Measurements from ENCODE around the gene HK3. TPM values are rescaled to one million over a fixed set of nuclear protein-coding genes. Genes with fewer than 3 reads are reported as not detected.
A peak's percentile ranks its signal among the peaks of the same experiment; 100 is the strongest.

Gene HK3
- total RNA-seq, 1 experiment from 2014 or later: 0.17 TPM

- TF ChIP-seq ZBTB21 (CRISPR knock-in tag; IDR thresholded peaks at IDR 0.05; ENCODE audit: borderline replicate concordance) (peak; percentile 98), GRHL2 (CRISPR knock-in tag; IDR thresholded peaks at IDR 0.05; ENCODE audit: insufficient replicate concordance, severe bottlenecking) (no peak), E2F5 (CRISPR knock-in tag; IDR thresholded peaks at IDR 0.05) (peak; percentile 99), SOX15 (CRISPR knock-in tag; IDR thresholded peaks at IDR 0.05) (no peak), SMAD3 (CRISPR knock-in tag; IDR thresholded peaks at IDR 0.05; ENCODE audit: borderline replicate concordance) (peak; percentile 100), RORB (CRISPR knock-in tag; IDR thresholded peaks at IDR 0.05) (no peak), IRF2 (CRISPR knock-in tag; IDR thresholded peaks at IDR 0.05; ENCODE audit: borderline replicate concordance, low read depth) (peak; percentile 99), ZNF281 (CRISPR knock-in tag; IDR thresholded peaks at IDR 0.05) (peak; percentile 100), NR1H2 (CRISPR knock-in tag; IDR thresholded peaks at IDR 0.05) (peak; percentile 98), CREB1 (CRISPR knock-in tag; IDR thresholded peaks at IDR 0.05) (peak; percentile 100)
Measured at GRCh38 chr5:176837707-176838115, 61.4 kb downstream of the HK3 start (continued).

- H3K27me3 Mint-ChIP-seq (ENCODE audit: low read depth): peaks cover 31% of the 10 kb centered on the region
- ChIA-PET CTCF (interaction anchor here (1.0 to 1.8 kb wide), 3 partner anchors 21 to 177 kb away, joined by 3 to 5 read pairs (median 3); no protein-coding TSS in a partner anchor), POLR2A (no interaction called here)
- H3K4me3 Mint-ChIP-seq: no peak overlapping the region
- no peak for DNase-seq (ENCODE audit: low spot score)
- no peak for ATAC-seq
- H3K9me3 Mint-ChIP-seq: 0 out of 2 replicates have a peak, but pooled peaks cover 3% of the 10 kb centered on the region
- peaks cover 8% of the 10 kb centered on the region for H3K4me1 Mint-ChIP-seq
- no peaks in the 10 kb centered on the region for H3K36me3 Mint-ChIP-seq
- TF ChIP-seq CREB1 (CRISPR knock-in tag; IDR thresholded peaks at IDR 0.05) (no peak), SOX15 (CRISPR knock-in tag; IDR thresholded peaks at IDR 0.05) (no peak), ZSCAN18 (CRISPR knock-in tag; IDR thresholded peaks at IDR 0.05) (no peak), HMGA2 (CRISPR knock-in tag; IDR thresholded peaks at IDR 0.05) (no peak), MAX (CRISPR knock-in tag; IDR thresholded peaks at IDR 0.05) (no peak)
- TF ChIP-seq, protein P1, sequence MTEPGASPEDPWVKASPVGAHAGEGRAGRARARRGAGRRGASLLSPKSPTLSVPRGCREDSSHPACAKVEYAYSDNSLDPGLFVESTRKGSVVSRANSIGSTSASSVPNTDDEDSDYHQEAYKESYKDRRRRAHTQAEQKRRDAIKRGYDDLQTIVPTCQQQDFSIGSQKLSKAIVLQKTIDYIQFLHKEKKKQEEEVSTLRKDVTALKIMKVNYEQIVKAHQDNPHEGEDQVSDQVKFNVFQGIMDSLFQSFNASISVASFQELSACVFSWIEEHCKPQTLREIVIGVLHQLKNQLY (CRISPR knock-in tag; IDR thresholded peaks at IDR 0.05): no peak
- H3K27ac Mint-ChIP-seq: no peak overlapping the region
Measured at GRCh38 chr5:176836811-176837706, 62.1 kb downstream of the HK3 start.

- CTCF ChIA-PET: interaction anchor here (1.5 to 1.8 kb wide), 2 partner anchors 23 to 175 kb away, joined by 3 to 5 read pairs; no protein-coding TSS in a partner anchor
- Mint-ChIP-seq H3K9me3 (0 out of 2 replicates have a peak, but pooled peaks cover 3% of the 10 kb centered on the region), H3K4me3 (no peak overlapping the region), H3K4me1 (peaks cover 8% of the 10 kb centered on the region), H3K27me3 (ENCODE audit: low read depth) (peaks cover 28% of the 10 kb centered on the region), H3K36me3 (no peaks in the 10 kb centered on the region), H3K27ac (no peak overlapping the region)
- ATAC-seq (no peak), DNase-seq (ENCODE audit: low spot score) (no peak)
- POLR2A ChIA-PET: no interaction called here
- no peak for TF ChIP-seq E2F5 (CRISPR knock-in tag; IDR thresholded peaks at IDR 0.05)
- no peak for TF ChIP-seq GABPB1 (CRISPR knock-in tag; IDR thresholded peaks at IDR 0.05)
- TF ChIP-seq SOX15 (CRISPR knock-in tag; IDR thresholded peaks at IDR 0.05): no peak
- no peak for TF ChIP-seq E2F1 (CRISPR knock-in tag; IDR thresholded peaks at IDR 0.05)
- TF ChIP-seq NFATC4 (CRISPR knock-in tag; IDR thresholded peaks at IDR 0.05): no peak
- no peak for TF ChIP-seq STAT6 (CRISPR knock-in tag; conservative IDR thresholded peaks at IDR 0.05; ENCODE audit: low read depth)
- TF ChIP-seq ZNF671 (CRISPR knock-in tag; IDR thresholded peaks at IDR 0.05): no peak
- TF ChIP-seq ATF1 (CRISPR knock-in tag; IDR thresholded peaks at IDR 0.05): no peak
Measured at GRCh38 chr5:176835918-176836317, 63.2 kb downstream of the HK3 start.

Data from WTC11 (cell line).